NCI-H2196 treated with DMSO at 0.1 percent for 48 hours (cell line): ENCODE data around the gene TP53.
"Not testable (repeated sequence)": the region's sequence is repeated elsewhere in the genome, so short reads cannot be mapped to it uniquely, and the experiment has no call there.

Source experiments
- DNase-seq: peaks from one replicate; lab custom pipeline; 2025; ENCODE audit not compliant: unreplicated experiment; lab: John Stamatoyannopoulos, UW

Gene TP53

GRCh38 chr17:7632492-7632894, 54.8 kb downstream of the TP53 start:
- peak; percentile 17 for DNase-seq

DNA sequence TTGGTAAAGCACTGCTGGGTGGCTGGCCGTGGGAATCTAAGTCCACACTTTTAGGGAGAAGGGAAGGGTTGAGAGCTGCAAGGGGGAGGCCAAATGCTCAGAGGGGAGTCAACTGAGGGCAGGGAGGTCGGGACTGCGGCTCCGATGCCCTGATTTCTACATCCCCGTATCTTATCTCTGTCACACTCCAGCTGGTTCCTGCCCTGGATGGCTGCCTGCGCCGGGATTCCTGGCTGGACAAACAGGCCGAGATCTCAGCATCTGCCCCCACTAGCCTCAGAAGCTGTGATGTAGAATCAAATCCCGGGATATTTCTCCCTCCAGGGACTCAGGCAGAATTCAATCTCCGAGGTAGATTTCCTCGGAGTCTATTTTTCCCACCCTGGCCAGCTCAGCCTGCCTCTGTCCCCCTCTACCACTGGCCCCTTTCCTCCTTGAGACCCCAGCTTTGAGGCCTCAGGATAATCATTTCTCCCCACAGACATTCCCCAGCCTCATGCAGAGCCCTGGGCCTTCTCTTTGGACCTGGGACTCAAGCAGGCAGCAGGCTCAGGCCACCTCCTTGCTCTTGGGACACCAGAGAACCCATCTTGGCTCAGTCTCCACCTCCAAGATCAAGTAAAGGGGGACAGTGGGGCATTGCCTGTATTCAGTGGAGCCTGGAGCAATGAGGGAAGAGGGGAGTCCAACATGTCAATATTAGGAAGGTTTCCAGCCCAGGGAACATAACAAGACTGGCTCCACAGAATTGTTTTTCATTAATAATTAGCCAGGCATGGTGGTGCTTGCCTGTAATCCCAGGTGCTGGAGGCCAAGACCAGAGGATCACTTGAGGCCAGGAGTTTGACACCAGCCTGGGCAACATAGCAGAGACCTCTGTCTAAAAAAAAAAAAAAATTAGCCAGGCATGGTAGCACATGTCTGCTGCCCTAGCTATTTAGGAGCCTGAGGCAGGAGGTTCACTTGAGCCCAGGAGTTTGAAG, 55.6 kb downstream of the TP53 start:
- DNase-seq, result no peak

- DNase-seq, result no peak
These were observed 57.2 kb downstream of the TP53 start, which contains the start of gene SHBG for GRCh38 chr17:7629939-7630571. Gene SHBG, plus strand, starts transcription at chr17:7630135. Its CDS starts 38 bp downstream, at chr17:7630173.

DNA sequence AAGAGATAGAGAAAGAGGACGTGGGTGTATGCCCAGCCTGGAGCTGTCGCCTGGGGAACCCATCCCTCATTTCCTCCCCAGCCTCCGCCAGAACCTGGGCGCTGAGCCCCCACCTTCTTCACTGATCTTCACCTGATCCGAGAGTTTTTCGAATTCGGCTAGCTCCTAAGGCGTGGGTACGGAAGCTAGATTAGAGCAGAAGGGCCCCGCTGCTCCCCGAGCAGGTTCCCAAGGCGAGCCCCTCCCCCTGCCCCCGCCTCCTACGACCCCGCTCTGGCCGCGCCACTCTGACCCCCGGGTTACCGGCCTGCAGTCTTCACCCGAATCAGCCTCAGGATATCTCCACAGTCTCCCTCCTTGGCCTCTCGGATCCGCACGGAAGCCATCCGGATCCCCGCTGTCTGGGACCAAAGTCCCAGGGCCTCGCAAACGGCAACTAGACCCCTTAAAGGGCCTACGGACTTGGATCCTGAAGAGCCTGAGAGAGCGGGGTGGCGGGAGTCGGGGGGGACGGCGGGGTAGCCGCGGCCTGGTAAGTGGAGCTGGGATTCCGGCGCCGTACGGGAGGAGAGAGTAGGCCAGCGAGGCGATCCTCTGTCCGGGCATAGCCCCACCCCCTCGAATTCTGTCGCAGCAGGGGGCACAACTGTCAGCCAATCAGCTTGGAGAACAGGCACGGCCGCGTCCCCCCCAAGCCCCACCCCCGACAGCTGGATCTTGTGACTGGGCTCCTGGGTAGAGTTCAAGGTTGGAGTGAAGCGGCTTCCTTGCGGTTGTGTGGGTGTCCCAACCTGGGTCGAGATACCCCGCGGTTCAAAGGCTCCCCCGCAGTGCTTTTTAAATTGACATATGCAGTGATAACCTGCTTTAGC, 59.8 kb downstream of the TP53 start, which contains the start of gene SAT2:
TSS of gene SAT2 (minus strand) at position 572 of the 872 bp plus-strand sequence. CDS start at position 386, 186 bp downstream.
- peak; percentile 30 for DNase-seq

DNA sequence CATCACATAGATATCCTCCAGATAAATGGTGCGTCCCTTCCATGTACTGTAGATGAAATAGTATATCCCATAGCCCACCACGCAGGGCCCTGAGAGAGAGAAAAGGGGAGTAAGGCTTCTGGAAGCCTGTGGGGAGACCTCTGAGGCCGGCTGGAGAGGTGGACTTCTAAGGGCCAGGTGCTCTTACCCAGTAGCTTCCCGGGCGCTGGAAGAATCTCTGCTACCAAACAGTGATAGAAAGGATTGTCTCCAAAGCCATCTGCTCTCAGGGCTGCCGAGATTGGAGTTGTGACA, 60.4 kb downstream of the TP53 start:
- DNase-seq, result no peak

DNA sequence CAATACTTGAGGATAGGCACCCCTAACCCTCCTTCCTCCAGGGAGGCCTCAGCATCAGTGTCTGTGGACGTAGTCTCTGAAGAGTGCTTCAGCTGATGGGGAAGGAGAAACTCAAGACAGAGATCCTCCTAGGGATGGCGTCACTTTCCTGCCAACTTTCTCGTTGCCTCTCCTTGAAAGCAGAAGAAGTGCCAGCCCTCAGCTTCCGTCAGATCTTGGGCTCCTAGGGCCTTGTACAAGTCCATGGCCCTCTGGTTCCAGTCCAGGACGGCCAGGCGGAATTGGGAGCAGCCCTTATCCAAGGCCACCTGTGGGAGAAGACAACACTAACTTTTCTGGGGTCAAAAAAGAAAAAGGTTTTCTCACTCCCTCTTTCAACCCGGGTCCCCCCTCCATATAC, 61.0 kb downstream of the TP53 start:
- DNase-seq, result no peak

DNA sequence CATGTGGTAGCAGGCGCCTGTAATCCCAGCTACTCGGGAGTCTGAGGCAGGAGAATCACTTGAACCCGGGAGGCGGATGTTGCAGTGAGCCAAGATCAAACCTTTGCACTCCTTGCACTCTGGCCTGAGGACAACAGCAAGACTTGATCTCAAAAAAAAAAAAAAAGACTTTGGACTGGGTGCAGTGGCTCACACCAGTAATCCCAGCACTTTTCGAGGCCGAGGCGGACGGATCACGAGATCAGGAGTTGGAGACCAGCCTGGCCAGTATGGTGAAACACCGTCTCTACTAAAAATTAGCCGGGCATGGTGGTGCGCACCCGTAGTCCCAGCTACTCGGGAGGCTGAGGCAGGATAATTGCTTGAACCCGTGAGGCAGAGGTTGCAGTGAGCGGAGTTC, 61.5 kb downstream of the TP53 start:
- DNase-seq, result not testable (repeated sequence)

DNA sequence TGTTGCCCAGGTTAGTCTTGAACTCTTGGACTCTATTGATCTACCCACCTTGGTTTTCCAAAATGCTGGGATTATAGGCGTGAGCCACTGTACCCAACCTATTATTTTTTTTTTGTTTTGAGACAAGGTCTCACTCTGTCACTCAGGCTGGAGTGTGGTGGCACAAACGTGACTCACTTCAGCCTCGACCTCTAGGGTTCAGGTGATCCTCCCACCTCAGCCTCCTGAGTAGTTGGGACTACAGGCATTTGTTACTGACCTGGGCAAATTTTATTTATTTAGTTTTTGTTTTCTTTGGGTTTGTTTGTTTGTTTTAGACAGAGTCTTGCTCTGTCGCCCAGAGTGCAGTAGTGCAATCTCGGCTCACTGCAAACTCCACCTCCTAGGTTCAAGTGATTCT, 63.6 kb downstream of the TP53 start:
- no peak for DNase-seq

DNA sequence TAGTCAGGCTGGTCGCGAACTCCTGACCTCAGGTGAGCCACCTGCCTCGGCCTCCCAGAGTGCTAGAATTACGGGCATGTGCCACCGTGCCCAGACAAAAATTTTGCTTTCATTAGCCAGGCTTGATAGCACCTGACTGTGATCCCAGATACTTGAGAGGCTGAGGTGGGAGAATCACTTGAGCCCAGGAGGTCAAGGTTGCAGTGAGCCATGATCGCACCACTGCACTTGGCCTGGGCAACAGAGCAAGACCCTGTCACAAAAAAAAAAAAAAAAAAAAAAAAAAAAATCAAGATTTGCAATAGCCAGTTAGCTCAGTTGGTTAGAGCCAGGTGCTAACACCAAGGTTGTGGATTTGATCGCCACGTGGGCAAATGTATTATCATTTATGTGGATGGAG, 66.5 kb downstream of the TP53 start:
- no peak for DNase-seq

GRCh38 chr17:7618608-7619007, 68.7 kb downstream of the TP53 start:
- DNase-seq, result no peak
